ENCODE measurements around the gene ZNF362. TPM values are rescaled to one million over a fixed set of nuclear protein-coding genes. Genes with fewer than 3 reads are reported as not detected.
A peak's percentile ranks its signal among the peaks of the same experiment; 100 is the strongest.

The ZNF362 gene
- total and polyA plus RNA-seq, 2 of the 13 experiments (the other 11 are each of a cell fraction or from before 2014, with no cell fraction given): 8.3 to 14.2 TPM

DNA sequence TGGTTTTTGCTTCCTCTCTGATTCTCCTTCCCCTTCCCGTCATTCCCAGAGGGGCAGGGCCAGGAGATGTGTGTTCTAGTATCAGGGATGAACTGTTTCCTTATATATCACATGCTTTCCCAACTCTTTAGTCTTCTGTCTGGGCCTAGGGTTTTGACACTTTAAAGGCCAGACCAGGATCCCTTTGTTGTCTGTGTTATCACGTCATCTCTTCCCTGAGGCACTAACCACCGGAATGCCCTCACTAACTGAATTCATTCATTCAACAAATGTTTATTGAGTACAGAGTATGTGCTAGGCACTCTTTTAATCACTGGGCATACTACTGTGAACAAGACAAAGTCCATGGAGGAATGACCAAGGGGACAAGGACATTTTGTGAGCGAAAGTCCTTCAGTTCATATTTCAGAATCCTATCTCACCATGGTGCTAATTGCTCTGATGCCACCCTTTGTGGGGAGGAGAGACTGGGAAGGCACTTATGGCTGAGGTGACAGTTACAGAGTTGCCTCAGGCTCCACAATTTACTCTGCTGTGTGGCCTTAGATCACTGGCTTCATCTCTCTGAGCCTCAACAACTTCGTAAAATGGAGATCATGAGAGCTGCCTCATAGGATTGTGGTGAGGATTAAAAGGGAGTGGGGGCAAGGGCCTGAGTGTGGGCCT is 12.0 kb upstream of the ZNF362 start (continued):
- TF ChIP-seq, protein P1, sequence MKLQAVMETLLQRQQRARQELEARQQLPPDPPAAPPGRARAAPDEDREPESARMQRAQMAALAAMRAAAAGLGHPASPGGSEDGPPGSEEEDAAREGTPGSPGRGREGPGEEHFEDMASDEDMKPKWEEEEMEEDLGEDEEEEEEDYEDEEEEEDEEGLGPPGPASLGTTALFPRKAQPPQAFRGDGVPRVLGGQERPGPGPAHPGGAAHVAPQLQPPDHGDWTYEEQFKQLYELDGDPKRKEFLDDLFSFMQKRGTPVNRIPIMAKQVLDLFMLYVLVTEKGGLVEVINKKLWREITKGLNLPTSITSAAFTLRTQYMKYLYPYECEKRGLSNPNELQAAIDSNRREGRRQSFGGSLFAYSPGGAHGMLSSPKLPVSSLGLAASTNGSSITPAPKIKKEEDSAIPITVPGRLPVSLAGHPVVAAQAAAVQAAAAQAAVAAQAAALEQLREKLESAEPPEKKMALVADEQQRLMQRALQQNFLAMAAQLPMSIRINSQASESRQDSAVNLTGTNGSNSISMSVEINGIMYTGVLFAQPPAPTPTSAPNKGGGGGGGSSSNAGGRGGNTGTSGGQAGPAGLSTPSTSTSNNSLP (IDR thresholded peaks at IDR 0.05; ENCODE audit: low read depth, low read length): peak; percentile 61; the same call in 1 of the 2 replicates
- TF ChIP-seq RXRB (CRISPR knock-in tag; IDR thresholded peaks at IDR 0.05; ENCODE audit: borderline replicate concordance) (0 out of 2 replicates have a peak, but pooled peaks have one; percentile 34), ATF7 (IDR thresholded peaks at IDR 0.05) (0 out of 2 replicates have a peak, but pooled peaks have one; percentile 4), ATF7 (CRISPR knock-in tag; IDR thresholded peaks at IDR 0.05) (no peak), RBM39 (IDR thresholded peaks at IDR 0.05; ENCODE audit: low read depth, low read length, poor library complexity, severe bottlenecking) (no peak), TBX3 (IDR thresholded peaks at IDR 0.05; ENCODE audit: borderline replicate concordance) (peak; percentile 34; the same call in 1 of the 2 replicates), ZNF737 (CRISPR knock-in tag; IDR thresholded peaks at IDR 0.05; ENCODE audit: borderline replicate concordance) (no peak), ZNF143 (CRISPR knock-in tag; IDR thresholded peaks at IDR 0.05) (0 out of 2 replicates have a peak, but pooled peaks have one; percentile 32), NR2C2 (CRISPR knock-in tag; IDR thresholded peaks at IDR 0.05; ENCODE audit: borderline replicate concordance) (no peak), SMARCE1 (IDR thresholded peaks at IDR 0.05; ENCODE audit: borderline replicate concordance) (no peak)
- TF ChIP-seq, protein P2, sequence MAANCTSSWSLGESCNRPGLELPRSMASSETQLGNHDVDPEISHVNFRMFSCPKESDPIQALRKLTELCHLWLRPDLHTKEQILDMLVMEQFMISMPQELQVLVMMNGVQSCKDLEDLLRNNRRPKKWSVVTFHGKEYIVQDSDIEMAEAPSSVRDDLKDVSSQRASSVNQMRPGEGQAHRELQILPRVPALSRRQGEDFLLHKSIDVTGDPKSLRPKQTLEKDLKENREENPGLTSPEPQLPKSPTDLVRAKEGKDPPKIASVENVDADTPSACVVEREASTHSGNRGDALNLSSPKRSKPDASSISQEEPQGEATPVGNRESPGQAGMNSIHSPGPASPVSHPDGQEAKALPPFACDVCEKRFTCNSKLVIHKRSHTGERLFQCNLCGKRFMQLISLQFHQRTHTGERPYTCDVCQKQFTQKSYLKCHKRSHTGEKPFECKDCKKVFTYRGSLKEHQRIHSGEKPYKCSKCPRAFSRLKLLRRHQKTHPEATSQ (CRISPR knock-in tag; IDR thresholded peaks at IDR 0.05; ENCODE audit: borderline replicate concordance): no peak
- TF ChIP-seq, protein P3, sequence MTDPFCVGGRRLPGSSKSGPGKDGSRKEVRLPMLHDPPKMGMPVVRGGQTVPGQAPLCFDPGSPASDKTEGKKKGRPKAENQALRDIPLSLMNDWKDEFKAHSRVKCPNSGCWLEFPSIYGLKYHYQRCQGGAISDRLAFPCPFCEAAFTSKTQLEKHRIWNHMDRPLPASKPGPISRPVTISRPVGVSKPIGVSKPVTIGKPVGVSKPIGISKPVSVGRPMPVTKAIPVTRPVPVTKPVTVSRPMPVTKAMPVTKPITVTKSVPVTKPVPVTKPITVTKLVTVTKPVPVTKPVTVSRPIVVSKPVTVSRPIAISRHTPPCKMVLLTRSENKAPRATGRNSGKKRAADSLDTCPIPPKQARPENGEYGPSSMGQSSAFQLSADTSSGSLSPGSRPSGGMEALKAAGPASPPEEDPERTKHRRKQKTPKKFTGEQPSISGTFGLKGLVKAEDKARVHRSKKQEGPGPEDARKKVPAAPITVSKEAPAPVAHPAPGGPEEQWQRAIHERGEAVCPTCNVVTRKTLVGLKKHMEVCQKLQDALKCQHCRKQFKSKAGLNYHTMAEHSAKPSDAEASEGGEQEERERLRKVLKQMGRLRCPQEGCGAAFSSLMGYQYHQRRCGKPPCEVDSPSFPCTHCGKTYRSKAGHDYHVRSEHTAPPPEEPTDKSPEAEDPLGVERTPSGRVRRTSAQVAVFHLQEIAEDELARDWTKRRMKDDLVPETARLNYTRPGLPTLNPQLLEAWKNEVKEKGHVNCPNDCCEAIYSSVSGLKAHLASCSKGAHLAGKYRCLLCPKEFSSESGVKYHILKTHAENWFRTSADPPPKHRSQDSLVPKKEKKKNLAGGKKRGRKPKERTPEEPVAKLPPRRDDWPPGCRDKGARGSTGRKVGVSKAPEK (CRISPR knock-in tag; IDR thresholded peaks at IDR 0.05; ENCODE audit: borderline replicate concordance): no peak
- TF ChIP-seq, protein P4, sequence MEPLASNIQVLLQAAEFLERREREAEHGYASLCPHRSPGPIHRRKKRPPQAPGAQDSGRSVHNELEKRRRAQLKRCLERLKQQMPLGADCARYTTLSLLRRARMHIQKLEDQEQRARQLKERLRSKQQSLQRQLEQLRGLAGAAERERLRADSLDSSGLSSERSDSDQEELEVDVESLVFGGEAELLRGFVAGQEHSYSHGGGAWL (CRISPR knock-in tag; IDR thresholded peaks at IDR 0.05): no peak
- TF ChIP-seq, protein P5, sequence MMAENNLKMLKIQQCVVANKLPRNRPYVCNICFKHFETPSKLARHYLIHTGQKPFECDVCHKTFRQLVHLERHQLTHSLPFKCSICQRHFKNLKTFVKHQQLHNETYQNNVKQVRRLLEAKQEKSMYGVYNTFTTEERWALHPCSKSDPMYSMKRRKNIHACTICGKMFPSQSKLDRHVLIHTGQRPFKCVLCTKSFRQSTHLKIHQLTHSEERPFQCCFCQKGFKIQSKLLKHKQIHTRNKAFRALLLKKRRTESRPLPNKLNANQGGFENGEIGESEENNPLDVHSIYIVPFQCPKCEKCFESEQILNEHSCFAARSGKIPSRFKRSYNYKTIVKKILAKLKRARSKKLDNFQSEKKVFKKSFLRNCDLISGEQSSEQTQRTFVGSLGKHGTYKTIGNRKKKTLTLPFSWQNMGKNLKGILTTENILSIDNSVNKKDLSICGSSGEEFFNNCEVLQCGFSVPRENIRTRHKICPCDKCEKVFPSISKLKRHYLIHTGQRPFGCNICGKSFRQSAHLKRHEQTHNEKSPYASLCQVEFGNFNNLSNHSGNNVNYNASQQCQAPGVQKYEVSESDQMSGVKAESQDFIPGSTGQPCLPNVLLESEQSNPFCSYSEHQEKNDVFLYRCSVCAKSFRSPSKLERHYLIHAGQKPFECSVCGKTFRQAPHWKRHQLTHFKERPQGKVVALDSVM (CRISPR knock-in tag; IDR thresholded peaks at IDR 0.05): no peak
- TF ChIP-seq, protein P6, sequence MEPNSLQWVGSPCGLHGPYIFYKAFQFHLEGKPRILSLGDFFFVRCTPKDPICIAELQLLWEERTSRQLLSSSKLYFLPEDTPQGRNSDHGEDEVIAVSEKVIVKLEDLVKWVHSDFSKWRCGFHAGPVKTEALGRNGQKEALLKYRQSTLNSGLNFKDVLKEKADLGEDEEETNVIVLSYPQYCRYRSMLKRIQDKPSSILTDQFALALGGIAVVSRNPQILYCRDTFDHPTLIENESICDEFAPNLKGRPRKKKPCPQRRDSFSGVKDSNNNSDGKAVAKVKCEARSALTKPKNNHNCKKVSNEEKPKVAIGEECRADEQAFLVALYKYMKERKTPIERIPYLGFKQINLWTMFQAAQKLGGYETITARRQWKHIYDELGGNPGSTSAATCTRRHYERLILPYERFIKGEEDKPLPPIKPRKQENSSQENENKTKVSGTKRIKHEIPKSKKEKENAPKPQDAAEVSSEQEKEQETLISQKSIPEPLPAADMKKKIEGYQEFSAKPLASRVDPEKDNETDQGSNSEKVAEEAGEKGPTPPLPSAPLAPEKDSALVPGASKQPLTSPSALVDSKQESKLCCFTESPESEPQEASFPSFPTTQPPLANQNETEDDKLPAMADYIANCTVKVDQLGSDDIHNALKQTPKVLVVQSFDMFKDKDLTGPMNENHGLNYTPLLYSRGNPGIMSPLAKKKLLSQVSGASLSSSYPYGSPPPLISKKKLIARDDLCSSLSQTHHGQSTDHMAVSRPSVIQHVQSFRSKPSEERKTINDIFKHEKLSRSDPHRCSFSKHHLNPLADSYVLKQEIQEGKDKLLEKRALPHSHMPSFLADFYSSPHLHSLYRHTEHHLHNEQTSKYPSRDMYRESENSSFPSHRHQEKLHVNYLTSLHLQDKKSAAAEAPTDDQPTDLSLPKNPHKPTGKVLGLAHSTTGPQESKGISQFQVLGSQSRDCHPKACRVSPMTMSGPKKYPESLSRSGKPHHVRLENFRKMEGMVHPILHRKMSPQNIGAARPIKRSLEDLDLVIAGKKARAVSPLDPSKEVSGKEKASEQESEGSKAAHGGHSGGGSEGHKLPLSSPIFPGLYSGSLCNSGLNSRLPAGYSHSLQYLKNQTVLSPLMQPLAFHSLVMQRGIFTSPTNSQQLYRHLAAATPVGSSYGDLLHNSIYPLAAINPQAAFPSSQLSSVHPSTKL (CRISPR knock-in tag; IDR thresholded peaks at IDR 0.05): peak; percentile 65; the same call in 1 of the 2 replicates

Data from HepG2 (cell line).